WTC11 (cell line): ENCODE data around the gene RMDN3.

Source experiments
- AR ChIP-seq: fragments of 250-450 bp; sonication (Bioruptor Pico); IDR thresholded peaks from 2 replicates; pipeline ENCODE4 v1.9.0; 2021; ENCODE audit warnings: mild to moderate bottlenecking
- CREB1 ChIP-seq: sonication (generic); formaldehyde crosslinking; IDR thresholded peaks from 2 replicates; pipeline ENCODE4 v1.8.0; 2023; ENCODE audit warnings: mild to moderate bottlenecking, missing genetic modification reagents
- EMX1 ChIP-seq: fragments of 250-450 bp; sonication (Bioruptor Pico); IDR thresholded peaks from 2 replicates; pipeline ENCODE4 v1.8.0; 2021; ENCODE audit warnings: mild to moderate bottlenecking
- FOXP1 ChIP-seq: sonication (generic); formaldehyde crosslinking; IDR thresholded peaks from 2 replicates; pipeline ENCODE4 v1.8.0; 2022; ENCODE audit warnings: missing genetic modification reagents, mild to moderate bottlenecking, moderate library complexity, borderline replicate concordance
- JUN ChIP-seq: sonication (generic); formaldehyde crosslinking; IDR thresholded peaks from 2 replicates; pipeline ENCODE4 v1.8.0; 2023; ENCODE audit warnings: mild to moderate bottlenecking, missing genetic modification reagents
- NR3C1 ChIP-seq: sonication (generic); formaldehyde crosslinking; conservative IDR thresholded peaks from 2 replicates; pipeline ENCODE4 v1.8.1; 2023; ENCODE audit warnings: low read depth, mild to moderate bottlenecking, missing genetic modification reagents
- OVOL2 ChIP-seq: fragments of 250-450 bp; sonication (Bioruptor Pico); IDR thresholded peaks from 2 replicates; pipeline ENCODE4 v1.9.0; 2021; ENCODE audit warnings: mild to moderate bottlenecking, borderline replicate concordance
- TCF7 ChIP-seq: sonication (generic); formaldehyde crosslinking; IDR thresholded peaks from 2 replicates; pipeline ENCODE4 v1.8.0; 2022; ENCODE audit warnings: mild to moderate bottlenecking, low read depth, missing genetic modification reagents, moderate library complexity
- TP53 ChIP-seq: sonication (generic); formaldehyde crosslinking; IDR thresholded peaks from 2 replicates; pipeline ENCODE4 v1.8.1; 2023; ENCODE audit warnings: mild to moderate bottlenecking, missing genetic modification reagents
- TF ChIP-seq, protein P1 (sequence below): sonication (generic); formaldehyde crosslinking; IDR thresholded peaks from 2 replicates; pipeline ENCODE4 v1.8.0; 2022; ENCODE audit warnings: mild to moderate bottlenecking, missing genetic modification reagents
- TF ChIP-seq, protein P2 (sequence below): fragments of 200-600 bp; IDR thresholded peaks from 2 replicates; pipeline ENCODE4 v1.8.0; 2022; ENCODE audit warnings: antibody characterized with exemption
- TF ChIP-seq, protein P3 (sequence below): sonication (generic); formaldehyde crosslinking; IDR thresholded peaks from 2 replicates; pipeline ENCODE4 v1.8.1; 2022; ENCODE audit warnings: low read depth, mild to moderate bottlenecking, moderate library complexity, missing genetic modification reagents, borderline replicate concordance

GRCh38 chr15:40773902-40774301 lies 18.8 kb upstream of the RMDN3 start:
- TF ChIP-seq TP53 (CRISPR knock-in tag) = no peak
- TF ChIP-seq, protein P1, sequence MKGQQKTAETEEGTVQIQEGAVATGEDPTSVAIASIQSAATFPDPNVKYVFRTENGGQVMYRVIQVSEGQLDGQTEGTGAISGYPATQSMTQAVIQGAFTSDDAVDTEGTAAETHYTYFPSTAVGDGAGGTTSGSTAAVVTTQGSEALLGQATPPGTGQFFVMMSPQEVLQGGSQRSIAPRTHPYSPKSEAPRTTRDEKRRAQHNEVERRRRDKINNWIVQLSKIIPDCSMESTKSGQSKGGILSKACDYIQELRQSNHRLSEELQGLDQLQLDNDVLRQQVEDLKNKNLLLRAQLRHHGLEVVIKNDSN (CRISPR knock-in tag) = no peak
- TF ChIP-seq, protein P2, sequence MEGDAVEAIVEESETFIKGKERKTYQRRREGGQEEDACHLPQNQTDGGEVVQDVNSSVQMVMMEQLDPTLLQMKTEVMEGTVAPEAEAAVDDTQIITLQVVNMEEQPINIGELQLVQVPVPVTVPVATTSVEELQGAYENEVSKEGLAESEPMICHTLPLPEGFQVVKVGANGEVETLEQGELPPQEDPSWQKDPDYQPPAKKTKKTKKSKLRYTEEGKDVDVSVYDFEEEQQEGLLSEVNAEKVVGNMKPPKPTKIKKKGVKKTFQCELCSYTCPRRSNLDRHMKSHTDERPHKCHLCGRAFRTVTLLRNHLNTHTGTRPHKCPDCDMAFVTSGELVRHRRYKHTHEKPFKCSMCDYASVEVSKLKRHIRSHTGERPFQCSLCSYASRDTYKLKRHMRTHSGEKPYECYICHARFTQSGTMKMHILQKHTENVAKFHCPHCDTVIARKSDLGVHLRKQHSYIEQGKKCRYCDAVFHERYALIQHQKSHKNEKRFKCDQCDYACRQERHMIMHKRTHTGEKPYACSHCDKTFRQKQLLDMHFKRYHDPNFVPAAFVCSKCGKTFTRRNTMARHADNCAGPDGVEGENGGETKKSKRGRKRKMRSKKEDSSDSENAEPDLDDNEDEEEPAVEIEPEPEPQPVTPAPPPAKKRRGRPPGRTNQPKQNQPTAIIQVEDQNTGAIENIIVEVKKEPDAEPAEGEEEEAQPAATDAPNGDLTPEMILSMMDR = no peak
- TF ChIP-seq CREB1 = no peak
- TF ChIP-seq FOXP1 (CRISPR knock-in tag) = no peak
- TF ChIP-seq NR3C1 (CRISPR knock-in tag) = no peak
- TF ChIP-seq OVOL2 (CRISPR knock-in tag) = no peak
- no peak for TF ChIP-seq TCF7 (CRISPR knock-in tag)
- TF ChIP-seq, protein P3, sequence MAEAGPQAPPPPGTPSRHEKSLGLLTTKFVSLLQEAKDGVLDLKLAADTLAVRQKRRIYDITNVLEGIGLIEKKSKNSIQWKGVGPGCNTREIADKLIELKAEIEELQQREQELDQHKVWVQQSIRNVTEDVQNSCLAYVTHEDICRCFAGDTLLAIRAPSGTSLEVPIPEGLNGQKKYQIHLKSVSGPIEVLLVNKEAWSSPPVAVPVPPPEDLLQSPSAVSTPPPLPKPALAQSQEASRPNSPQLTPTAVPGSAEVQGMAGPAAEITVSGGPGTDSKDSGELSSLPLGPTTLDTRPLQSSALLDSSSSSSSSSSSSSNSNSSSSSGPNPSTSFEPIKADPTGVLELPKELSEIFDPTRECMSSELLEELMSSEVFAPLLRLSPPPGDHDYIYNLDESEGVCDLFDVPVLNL (CRISPR knock-in tag) = no peak
- TF ChIP-seq AR (CRISPR knock-in tag) = no peak
- no peak for TF ChIP-seq EMX1 (CRISPR knock-in tag)
- TF ChIP-seq JUN = no peak
